A549 (cell line): ENCODE results near the gene MADD.

Experiments used
- CTCF ChIP-seq: fragments of >200 bp; sonication (Bioruptor Twin); formaldehyde crosslinking; IDR thresholded peaks from 3 replicates; pipeline ENCODE4 v1.5.1; 2016
- EP300 ChIP-seq, 2 experiments: fragments of >200 bp; sonication (Bioruptor Twin); formaldehyde crosslinking; IDR thresholded peaks; 2 replicates in 1 of 2; 3 replicates in 1 of 2; pipeline ENCODE4 v1.6.1; 2016 to 2017
- KDM1A ChIP-seq: fragments of 200-600 bp; sonication (generic); IDR thresholded peaks from 2 replicates; pipeline ENCODE4 v1.6.1; 2016; ENCODE audit warnings: low read depth, mild to moderate bottlenecking
- MAX ChIP-seq: IDR thresholded peaks from 2 replicates; pipeline ENCODE4 v1.6.1; 2012
- POLR2A ChIP-seq: IDR thresholded peaks from 2 replicates; pipeline ENCODE4 v1.6.1; 2012; ENCODE audit warnings: mild to moderate bottlenecking, low read length
- TP53 ChIP-seq: fragments of 250-450 bp; sonication (Bioruptor Pico); IDR thresholded peaks from 2 replicates; pipeline ENCODE4 v1.5.0; 2021; ENCODE audit warnings: mild to moderate bottlenecking, moderate library complexity

GRCh38 chr11:47375546-47376085 is 105.7 kb downstream of the MADD start:
- TF ChIP-seq CTCF (no peak), POLR2A (no peak), EP300 (IDR thresholded peaks at IDR 0.05) (no peak), KDM1A (no peak), TP53 (no peak), MAX (no peak)
